ENCODE results near the gene BUD23.
"Not testable (repeated sequence)": the region's sequence is repeated elsewhere in the genome, so short reads cannot be mapped to it uniquely, and the experiment has no call there.

The BUD23 gene

DNA sequence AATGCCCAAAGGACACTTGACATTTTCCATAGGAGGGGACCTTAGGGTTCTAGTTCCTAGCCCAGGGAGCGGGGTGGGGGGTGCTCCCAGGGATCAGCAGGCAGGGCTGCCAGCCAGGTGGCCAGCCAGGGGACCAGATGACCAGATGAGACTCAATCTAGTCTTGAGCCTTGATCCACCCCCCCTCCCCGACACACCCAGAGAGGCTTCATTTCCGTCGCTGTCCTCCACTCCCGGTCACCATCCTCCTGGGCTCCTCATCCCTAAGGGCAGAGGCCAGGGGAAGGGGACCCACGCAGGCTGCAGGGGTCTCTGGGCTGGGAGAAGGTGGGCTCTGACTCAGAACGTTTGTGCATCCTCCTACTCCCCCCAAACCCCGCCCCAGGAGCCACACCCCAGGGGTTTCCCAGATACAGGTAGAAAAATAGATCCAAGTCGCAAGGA lies 35.1 kb downstream of the BUD23 start:
- H3K4me3 Mint-ChIP-seq = peak overlapping the region; percentile 75
- no peaks in the 10 kb centered on the region for H3K9me3 Mint-ChIP-seq
- H3K27me3 Mint-ChIP-seq = peaks cover 56% of the 10 kb centered on the region
- H3K36me3 Mint-ChIP-seq = no peaks in the 10 kb centered on the region
- peak overlapping the region; percentile 23 for H3K27ac Mint-ChIP-seq
- H3K4me1 Mint-ChIP-seq = peaks cover 37% of the 10 kb centered on the region
- ATAC-seq = no peak

DNA sequence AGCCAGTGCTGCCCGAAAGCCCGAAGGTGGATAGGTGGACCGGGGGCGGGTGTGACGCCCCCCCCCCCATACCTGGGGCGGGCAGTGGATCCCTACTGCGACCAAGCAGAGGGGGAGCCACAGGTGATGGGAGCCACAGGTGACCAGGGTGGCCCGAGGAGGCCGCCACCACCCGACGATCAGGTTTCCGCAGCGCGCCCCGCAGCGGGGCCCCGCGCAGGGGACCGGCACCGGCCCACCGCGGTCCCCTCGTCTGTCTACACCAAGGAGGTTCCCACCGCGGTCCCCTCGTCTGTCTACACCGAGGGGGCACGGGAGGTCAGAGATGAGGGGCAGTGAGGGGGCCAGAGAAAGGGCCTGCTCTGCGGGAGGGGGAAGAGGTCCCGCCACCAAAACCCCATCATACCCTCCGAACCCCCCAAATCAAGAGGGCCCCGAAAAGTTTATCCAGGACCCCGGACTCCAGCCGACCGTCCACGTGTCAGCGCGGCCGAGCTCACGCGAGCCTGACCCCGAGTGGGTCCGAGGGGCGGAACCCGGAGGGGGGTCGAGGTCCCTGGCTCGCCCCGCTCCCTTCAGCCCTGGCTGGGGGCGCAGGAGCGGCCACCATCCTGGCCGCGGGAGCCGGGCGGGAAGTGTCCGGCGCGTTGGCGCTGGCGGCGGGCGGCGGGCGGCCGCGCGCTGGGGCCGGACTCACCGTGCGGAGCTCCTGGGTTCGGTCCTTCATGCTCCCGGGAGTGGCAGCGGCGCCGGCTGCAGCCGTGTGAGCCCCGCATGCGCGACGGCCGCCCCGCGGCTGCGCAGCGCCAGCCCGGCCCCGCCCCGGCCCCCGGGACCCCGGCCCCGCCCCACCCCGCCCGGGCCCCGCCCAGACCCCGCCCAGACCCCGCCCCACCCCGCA lies 35.8 kb downstream of the BUD23 start, which contains the start of gene STX1A:
Gene STX1A (minus strand): TSS at position 765 of the 901 bp plus-strand sequence. CDS start 38 bp downstream, at position 727.
- ATAC-seq = peak; percentile 89
- H3K27ac Mint-ChIP-seq = peak within 1 kb of the TSS; percentile 23
- H3K4me3 Mint-ChIP-seq = peak within 1 kb of the TSS; percentile 75
- no peaks in the 10 kb centered on the region for H3K9me3 Mint-ChIP-seq
- H3K4me1 Mint-ChIP-seq = peaks cover 37% of the 10 kb centered on the region
- no peaks in the 10 kb centered on the region for H3K36me3 Mint-ChIP-seq
- H3K27me3 Mint-ChIP-seq = peaks cover 49% of the 10 kb centered on the region

DNA sequence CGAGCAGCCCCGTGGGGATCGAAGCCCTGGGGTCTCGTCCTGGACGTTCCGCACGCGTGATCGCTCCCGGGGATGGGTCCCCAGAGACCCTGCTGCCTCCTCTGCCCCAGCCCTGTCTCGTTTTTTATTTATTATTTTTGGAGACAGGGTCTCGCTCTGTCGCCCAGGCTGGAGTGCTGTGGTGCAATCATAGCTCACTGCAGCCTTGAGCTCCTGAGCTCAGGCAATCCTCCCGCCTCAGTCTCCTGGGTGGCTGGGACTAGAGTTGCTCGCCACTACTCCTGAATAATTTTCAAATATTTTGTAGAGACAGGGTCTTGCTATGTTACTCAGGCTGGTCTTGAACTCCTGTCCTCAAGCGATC lies 36.4 kb downstream of the BUD23 start:
- no peak for ATAC-seq
- Mint-ChIP-seq H3K36me3 (no peaks in the 10 kb centered on the region), H3K27me3 (peaks cover 48% of the 10 kb centered on the region), H3K4me3 (peak overlapping the region; percentile 74), H3K27ac (no peak overlapping the region), H3K4me1 (peaks cover 37% of the 10 kb centered on the region), H3K9me3 (no peaks in the 10 kb centered on the region)

DNA sequence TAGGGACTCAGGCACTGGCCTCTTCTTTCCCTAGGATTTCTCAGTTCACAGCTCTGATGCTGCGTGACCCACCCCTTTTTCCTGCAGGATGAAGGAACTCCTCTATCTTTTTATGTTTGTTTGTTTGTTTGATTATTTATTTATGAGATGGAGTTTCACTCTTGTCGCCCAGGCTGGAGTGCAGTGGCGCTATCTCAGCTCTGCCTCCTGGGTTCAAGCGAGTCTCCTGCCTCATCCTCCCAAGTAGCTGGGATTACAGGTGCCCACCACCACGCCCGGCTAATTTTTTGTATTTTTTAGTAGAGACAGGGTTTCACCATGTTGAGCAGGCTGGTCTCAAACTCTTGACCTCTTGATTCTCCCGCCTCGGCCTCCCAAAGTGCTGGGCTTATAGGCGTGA lies 37.0 kb downstream of the BUD23 start:
- H3K4me1 Mint-ChIP-seq = peaks cover 37% of the 10 kb centered on the region
- peak overlapping the region; percentile 74 for H3K4me3 Mint-ChIP-seq
- not testable (repeated sequence) for H3K27ac Mint-ChIP-seq, H3K36me3 Mint-ChIP-seq, ATAC-seq, H3K9me3 Mint-ChIP-seq
- H3K27me3 Mint-ChIP-seq = peaks cover 50% of the 10 kb centered on the region

DNA sequence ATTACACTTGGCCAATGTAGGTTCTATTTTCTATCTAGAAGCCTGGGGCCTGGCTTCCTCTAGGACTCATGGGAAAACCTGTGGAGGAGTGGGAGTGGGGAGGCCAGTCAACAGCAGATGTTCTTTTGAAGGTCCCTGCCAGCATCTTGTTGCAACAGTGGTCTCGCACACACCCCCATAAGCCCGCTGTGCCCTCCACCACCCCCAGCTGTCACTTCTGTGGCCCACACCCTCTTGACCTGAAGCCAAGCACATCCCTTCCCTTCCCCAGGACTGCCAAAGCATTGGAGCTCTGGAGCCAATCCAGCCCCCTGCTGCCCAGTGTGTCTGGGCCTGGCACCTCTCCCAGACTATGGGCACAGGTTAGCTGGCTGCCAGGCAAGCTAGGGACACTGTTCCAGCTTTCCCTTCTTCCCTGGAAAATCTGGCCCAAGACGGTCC lies 38.0 kb downstream of the BUD23 start:
- Mint-ChIP-seq H3K36me3 (no peaks in the 10 kb centered on the region), H3K9me3 (no peaks in the 10 kb centered on the region), H3K4me1 (peaks cover 27% of the 10 kb centered on the region), H3K4me3 (no peak overlapping the region), H3K27me3 (peaks cover 41% of the 10 kb centered on the region), H3K27ac (no peak overlapping the region)
- ATAC-seq = no peak

DNA sequence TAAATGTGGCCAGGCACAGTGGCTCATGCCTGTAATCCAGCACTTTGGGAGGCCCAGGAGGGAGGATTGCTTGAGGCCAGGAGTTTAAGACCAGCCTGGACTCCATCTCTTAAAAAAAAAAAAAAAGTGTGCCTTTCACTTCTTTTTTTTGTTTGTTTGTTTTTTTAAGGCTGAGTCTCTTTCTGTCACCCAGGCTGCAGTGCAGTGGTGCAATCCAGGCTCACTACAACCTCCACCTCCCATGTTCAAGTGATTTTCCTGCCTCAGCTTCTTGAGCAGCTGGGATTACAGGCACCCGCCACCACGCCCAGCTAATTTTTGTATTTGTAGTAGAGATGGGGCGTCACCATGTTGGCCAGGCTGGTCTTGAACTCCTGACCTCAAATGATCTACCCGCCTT lies 38.8 kb downstream of the BUD23 start:
- ATAC-seq, H3K4me3 Mint-ChIP-seq, H3K9me3 Mint-ChIP-seq, H3K36me3 Mint-ChIP-seq, H3K27ac Mint-ChIP-seq: not testable (repeated sequence)
- peaks cover 23% of the 10 kb centered on the region for H3K4me1 Mint-ChIP-seq
- H3K27me3 Mint-ChIP-seq = peaks cover 33% of the 10 kb centered on the region

DNA sequence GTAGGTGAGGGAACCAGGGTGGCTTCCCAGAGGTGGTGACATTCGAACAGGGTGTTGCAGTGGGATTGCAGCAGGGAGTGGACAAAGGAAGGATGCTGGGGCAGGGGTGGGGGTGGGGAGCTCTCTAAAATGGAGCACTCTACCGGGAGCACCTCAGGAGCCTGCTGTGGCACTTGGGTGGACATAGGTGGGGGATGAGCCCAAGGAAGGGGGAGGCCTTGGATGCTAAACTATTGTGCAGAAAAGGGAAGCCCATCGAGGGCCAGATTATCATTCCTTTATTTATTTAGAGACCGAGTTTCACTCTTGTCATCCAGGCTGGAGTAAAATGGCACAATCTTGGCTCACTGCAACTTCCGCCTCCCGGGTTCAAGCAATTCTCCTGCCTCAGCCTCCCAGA lies 39.4 kb downstream of the BUD23 start:
- H3K27me3 Mint-ChIP-seq = peaks cover 31% of the 10 kb centered on the region
- H3K9me3 Mint-ChIP-seq = no peaks in the 10 kb centered on the region
- peaks cover 18% of the 10 kb centered on the region for H3K4me1 Mint-ChIP-seq
- no peaks in the 10 kb centered on the region for H3K36me3 Mint-ChIP-seq
- no peak overlapping the region for H3K4me3 Mint-ChIP-seq
- ATAC-seq = no peak
- no peak overlapping the region for H3K27ac Mint-ChIP-seq

DNA sequence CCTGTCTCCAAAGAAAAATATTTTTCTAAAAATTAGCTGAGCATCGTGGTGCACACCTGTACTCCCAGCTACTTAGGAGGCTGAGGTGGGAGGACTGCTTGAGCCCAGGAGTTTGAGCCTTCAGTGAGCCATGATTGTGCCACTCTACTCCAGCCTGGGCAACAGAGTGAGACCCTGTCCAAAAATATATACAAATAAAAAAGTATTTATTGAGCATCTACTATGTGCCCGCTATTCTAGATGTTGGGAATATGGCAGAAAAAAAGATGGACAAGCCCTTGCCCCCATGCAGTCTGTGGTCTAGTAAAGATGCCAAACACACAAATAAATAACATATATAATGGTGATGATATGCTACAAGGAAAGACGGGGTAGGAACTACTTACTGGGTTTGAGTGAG lies 40.4 kb downstream of the BUD23 start:
- Mint-ChIP-seq H3K9me3 (no peaks in the 10 kb centered on the region), H3K27ac (no peak overlapping the region), H3K4me3 (no peak overlapping the region), H3K27me3 (peaks cover 34% of the 10 kb centered on the region), H3K4me1 (peaks cover 8% of the 10 kb centered on the region), H3K36me3 (no peaks in the 10 kb centered on the region)
- no peak for ATAC-seq

DNA sequence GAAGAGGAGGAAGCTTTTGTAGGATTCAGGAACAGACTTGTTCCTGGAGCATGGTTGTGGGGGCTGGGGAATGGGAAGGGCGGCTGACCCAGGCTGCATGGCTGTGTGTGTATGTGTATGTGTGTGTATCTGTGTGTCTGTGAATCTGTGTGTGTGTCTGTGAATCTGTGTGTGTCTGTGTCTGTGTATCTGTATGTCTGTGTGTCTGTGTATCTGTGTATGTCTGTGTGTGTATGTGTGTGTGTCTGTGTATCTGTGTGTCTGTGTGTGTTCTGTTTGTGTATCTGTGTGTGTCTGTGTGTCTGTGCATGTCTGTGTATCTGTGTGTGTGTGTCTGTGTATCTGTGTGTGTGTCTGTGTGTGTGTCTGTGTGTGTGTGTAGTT lies 42.7 kb downstream of the BUD23 start:
- Mint-ChIP-seq H3K4me1 (no peaks in the 10 kb centered on the region), H3K36me3 (no peaks in the 10 kb centered on the region), H3K27me3 (peaks cover 23% of the 10 kb centered on the region), H3K4me3 (no peak overlapping the region), H3K9me3 (no peaks in the 10 kb centered on the region), H3K27ac (no peak overlapping the region)
- no peak for ATAC-seq

DNA sequence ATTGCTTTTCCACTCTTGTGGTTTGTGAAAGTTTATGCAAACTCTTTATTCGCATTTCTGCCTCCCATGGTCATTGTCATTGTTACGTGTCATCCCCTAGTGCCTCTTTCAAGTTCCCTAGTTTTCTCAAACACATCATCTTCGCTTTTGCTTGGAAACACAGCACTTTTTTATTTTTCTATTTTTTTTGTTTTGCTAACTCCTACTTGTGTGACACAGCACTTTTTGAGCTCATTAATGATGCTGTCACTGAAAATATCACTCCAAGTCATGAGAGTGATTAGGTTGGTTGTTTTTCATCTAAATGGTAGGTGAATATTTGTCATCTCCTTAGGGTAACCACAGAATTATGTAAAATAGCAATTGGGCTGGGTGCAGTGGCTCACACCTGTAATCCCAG lies 44.6 kb downstream of the BUD23 start:
- Mint-ChIP-seq H3K4me1 (no peaks in the 10 kb centered on the region), H3K36me3 (no peaks in the 10 kb centered on the region), H3K4me3 (no peak overlapping the region), H3K9me3 (no peaks in the 10 kb centered on the region), H3K27me3 (peaks cover 23% of the 10 kb centered on the region), H3K27ac (no peak overlapping the region)
- no peak for ATAC-seq

DNA sequence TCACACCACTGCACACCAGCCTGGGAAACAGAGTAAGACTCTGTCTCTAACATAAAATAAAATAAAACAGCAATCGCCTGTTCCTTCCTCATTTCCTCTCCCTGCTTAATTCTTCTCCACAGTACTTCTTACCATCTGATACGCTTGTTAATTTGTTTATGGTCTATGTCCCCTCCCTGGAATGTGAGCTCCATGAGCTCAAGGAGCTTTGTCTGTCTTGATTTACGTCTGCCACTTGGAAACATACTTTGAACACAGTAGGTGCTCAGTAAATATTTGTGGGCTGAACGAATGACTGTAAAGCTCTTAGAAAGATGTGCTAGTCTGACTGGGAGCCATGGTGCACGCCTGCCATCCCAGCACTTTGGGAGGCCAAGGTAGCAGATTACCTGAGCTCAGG lies 45.2 kb downstream of the BUD23 start:
- peaks cover 23% of the 10 kb centered on the region for H3K27me3 Mint-ChIP-seq
- H3K36me3 Mint-ChIP-seq = no peaks in the 10 kb centered on the region
- H3K4me1 Mint-ChIP-seq = no peaks in the 10 kb centered on the region
- no peak overlapping the region for H3K27ac Mint-ChIP-seq
- no peaks in the 10 kb centered on the region for H3K9me3 Mint-ChIP-seq
- no peak overlapping the region for H3K4me3 Mint-ChIP-seq
- ATAC-seq = no peak

DNA sequence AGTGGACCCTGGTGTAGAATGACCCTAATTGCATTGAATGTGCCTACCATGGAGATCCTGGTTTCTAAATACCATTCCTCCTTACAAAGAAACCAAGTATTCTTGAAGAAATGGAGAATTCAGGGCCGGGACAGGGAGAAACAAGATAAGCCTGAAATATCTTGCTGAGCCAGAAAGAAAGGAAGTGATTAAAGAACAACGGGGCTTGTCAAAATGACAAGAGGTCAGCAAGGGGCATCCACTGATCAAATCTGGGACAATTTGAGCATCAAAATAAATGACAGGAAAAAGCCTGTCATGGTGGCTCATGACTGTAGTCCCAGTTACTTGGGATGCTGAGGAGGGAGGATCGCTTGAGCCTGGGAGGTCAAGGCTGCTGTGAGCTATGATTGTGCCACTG lies 47.1 kb downstream of the BUD23 start:
- peaks cover 15% of the 10 kb centered on the region for H3K27me3 Mint-ChIP-seq
- H3K4me3 Mint-ChIP-seq = no peak overlapping the region
- H3K9me3 Mint-ChIP-seq = no peaks in the 10 kb centered on the region
- H3K4me1 Mint-ChIP-seq = peaks cover 10% of the 10 kb centered on the region
- H3K36me3 Mint-ChIP-seq = no peaks in the 10 kb centered on the region
- no peak overlapping the region for H3K27ac Mint-ChIP-seq
- ATAC-seq = no peak

DNA sequence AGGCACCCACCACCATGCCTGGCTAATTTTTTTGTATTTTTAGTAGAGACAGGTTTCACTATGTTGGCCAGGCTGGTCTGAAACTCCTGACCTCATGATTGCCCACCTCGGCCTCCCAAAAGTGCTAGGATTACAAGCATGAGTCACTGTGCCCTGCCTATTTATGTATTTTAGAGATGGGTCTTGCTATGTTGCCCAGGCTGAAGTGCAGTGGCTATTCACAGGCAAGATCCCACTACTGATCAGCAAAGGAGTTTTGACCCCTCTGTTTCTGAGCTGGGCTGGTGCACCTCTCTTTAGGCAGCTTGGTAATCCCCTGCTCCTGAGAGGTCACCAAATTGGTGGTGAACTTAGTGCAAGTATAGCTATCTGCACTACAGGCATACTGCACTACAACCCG lies 49.0 kb downstream of the BUD23 start:
- no peak overlapping the region for H3K4me3 Mint-ChIP-seq
- H3K4me1 Mint-ChIP-seq = peaks cover 13% of the 10 kb centered on the region
- ATAC-seq = no peak
- H3K36me3 Mint-ChIP-seq = no peaks in the 10 kb centered on the region
- peaks cover 15% of the 10 kb centered on the region for H3K27me3 Mint-ChIP-seq
- no peaks in the 10 kb centered on the region for H3K9me3 Mint-ChIP-seq
- no peak overlapping the region for H3K27ac Mint-ChIP-seq

DNA sequence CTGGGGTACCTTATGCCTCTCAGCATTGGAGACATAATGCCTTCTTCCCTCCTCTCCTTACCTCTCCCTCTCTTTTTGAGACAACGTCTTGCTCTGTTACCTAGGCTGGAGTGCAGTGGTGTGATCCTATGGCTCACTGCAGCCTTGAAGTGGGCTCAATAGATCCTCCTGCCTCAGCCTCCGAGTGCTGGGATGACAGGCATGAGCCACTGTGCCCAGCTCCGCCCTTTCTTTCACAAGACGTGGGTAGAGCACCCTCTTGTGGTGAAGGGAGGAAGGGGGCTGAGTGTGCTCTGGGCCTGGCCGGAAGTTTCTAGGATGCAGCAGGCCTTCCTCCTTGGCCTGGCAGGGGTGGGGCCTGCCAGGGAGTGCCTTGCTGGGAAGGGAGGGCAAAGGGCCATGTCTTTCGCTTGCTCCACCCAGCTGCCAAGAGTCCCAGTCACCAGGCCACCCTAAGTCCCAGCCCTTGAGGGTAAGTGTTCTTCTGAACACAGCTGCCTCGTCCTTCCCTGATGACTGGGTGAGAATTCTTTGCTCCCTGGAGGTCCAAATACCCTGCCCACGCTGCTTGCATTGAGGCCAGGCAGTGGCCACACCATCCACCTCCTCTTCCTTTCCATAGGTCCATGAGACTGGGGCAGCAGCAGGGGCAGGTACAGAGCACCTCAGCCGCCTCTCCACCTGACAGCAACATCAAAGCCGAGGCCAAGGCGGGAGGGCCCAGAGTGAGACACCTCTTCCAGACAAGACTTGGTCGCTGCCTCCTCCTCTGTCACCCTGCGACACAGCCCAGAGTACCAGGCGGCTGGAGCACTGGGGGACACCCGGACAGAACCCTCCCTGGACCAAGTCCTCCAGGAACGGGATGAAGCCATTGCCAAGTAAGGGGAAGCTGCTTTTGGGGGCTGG lies 51.5 kb downstream of the BUD23 start:
- H3K4me3 Mint-ChIP-seq = no peak overlapping the region
- H3K4me1 Mint-ChIP-seq = peaks cover 27% of the 10 kb centered on the region
- no peak overlapping the region for H3K27ac Mint-ChIP-seq
- ATAC-seq = peak; percentile 44
- no peaks in the 10 kb centered on the region for H3K9me3 Mint-ChIP-seq
- H3K27me3 Mint-ChIP-seq = no peaks in the 10 kb centered on the region
- H3K36me3 Mint-ChIP-seq = no peaks in the 10 kb centered on the region

DNA sequence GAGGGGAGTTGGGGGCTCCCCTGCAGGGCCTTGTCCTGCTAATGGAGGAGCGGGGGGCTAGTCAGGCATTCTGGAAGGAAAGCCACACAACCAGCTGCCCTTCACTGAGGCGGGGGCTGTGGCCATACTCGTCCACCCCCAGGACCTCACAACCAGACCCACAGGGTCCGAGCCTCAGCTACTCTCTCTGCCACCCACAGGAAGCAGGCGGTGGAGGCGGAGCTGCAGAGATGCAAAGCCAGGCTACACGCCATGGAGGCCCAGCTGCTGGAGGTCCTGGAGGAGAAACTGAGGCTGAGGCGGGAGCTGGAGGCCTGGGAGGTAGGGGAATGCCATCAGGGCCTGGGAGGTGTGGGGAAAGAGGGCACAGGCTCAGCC lies 52.1 kb downstream of the BUD23 start:
- peaks cover 27% of the 10 kb centered on the region for H3K4me1 Mint-ChIP-seq
- no peaks in the 10 kb centered on the region for H3K36me3 Mint-ChIP-seq
- H3K9me3 Mint-ChIP-seq = no peaks in the 10 kb centered on the region
- no peaks in the 10 kb centered on the region for H3K27me3 Mint-ChIP-seq
- H3K4me3 Mint-ChIP-seq = no peak overlapping the region
- ATAC-seq = no peak
- H3K27ac Mint-ChIP-seq = no peak overlapping the region

Measured in stimulated activated memory B cell treated with anti-CD40 and anti-IgM and Interleukin-4, amounts not matched to agents 10 μg/mL and 1 μg/mL and 100 μg/mL, for 72 hours (primary cell).